Dermis blood vessel endothelial cell (primary cell): Measurements from ENCODE around the gene PLLP. TPM values are rescaled to one million over a fixed set of nuclear protein-coding genes. Genes with fewer than 3 reads are reported as not detected.

Experiments
- DNase-seq: peaks from one replicate; pipeline ENCODE4 v3.0.0; 2010
- total RNA-seq: library from RNA; depleted of rRNA; stranded (reverse); fragments of >200 nt; gene quantifications from 2 replicates; pipeline ENCODE4 v1.2.3, GENCODE V29; 2014

PLLP gene
- total RNA-seq, 1 donor from 2014 or later, result 13.8 TPM

DNA sequence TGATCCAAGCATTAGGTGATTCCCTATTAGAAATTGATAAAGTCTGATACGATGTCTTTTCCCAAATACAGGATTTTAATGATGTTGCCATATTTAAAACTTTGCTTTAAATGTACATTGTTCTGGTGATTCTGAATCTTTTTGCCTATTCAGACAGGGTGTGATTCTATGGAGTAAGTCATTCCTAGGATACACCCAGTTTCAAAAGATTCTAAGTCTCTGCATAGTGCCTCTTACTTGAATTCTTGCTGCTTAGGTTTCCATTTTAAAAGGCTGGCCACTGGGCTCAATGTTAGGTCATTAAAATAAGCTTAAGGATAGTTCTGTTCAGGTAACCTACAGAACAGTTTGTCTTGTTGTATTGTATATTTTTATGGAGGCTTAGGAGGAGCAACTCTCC, 61.4 kb downstream of the PLLP start:
- no peak for DNase-seq

DNA sequence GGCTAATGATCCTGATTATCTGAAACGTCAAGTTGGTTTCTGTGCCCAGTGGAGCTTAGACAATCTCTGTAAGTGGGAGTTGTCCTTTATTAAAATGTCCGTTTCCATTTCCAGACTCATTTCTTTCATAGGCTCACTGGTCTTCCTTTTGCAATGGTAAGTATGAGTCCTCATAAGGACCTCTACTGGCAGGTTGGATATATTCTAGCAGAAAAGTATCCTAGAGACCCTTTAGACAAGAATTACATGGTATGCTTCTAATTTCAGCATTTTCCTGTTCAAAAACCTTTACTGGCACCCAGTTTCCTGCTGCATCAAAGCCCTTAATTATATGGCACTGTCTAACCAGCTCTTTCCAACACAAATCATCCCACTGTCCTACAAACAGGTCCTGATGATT, 67.5 kb downstream of the PLLP start:
- DNase-seq, result no peak

DNA sequence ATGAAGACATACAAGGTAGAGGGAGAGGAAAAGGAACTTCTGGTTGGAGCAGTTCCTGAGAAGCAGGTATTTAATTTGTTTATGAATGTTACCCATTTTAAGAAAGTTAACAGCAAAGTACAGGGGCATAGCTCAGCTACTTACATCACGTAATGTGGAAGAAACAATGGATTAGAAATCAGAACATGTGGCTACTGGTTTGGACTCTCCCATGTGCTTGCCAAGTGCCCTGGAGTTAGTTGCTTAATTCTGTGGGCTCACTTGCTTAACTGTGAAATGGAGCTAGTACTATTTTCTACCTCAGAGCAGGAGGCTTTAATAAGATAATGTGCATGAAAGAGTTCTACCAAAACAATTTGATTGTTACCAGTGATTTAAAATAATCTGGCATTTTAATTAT, 71.0 kb downstream of the PLLP start:
- DNase-seq, result no peak

DNA sequence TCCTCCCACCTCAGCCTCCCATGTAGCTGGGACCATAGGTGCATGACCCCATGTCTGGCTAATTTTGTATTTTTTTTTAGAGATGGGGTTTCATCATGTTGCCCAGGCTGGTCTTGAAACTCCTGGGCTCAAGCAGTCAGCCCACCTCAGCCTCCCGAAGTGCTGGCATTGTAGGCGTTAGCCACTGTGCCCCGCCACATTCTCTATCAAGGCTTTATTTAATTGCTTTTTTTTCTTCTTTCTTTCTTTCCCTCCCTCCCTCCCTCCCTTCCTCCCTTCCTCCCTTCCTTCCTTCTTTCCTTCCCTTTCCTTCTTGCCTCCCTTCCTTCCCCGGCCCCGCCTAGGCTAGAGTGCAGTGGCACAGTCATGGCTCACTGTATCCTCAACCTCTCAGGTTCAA, 74.7 kb downstream of the PLLP start:
- DNase-seq, result no peak

DNA sequence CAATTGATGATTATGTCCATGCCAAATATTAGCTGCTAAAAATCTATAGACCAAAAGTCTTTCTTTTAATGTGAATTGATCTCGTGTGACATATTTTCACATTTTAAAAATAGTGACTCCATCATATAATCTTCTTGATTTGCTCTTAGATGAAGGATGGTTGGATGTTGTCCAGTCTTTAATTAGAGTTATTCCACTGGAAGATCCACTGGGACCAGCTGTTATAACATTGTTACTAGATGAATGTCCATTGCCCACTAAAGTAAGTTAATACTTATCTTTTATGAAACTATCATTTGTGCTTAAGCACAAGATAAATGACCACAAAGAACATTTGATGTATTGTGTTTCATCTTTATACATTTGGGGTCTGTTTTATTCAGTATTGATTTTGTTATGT, 75.5 kb downstream of the PLLP start:
- DNase-seq, result no peak

Other genes starting within 250 kb of the PLLP start
- gene CPNE2, start 192.1 kb downstream of the PLLP start, total RNA-seq, result 73.3 and 92.3 TPM in 2 replicates
- 87.3 and 89.0 TPM in 2 replicates for gene PSME3IP1, start 98.6 kb downstream of the PLLP start, total RNA-seq
- gene RSPRY1, start 98.3 kb downstream of the PLLP start, total RNA-seq, result 50.4 and 58.6 TPM in 2 replicates
- 85.3 and 106 TPM in 2 replicates for gene ARL2BP, start 39.4 kb downstream of the PLLP start, total RNA-seq
- not detected in 2 replicates for gene CCL22, start 74.1 kb upstream of the PLLP start, total RNA-seq
- 3.3 and 31.7 TPM in 2 replicates for gene CX3CL1, start 87.8 kb upstream of the PLLP start, total RNA-seq
- not detected in 2 replicates for gene CCL17, start 120.1 kb upstream of the PLLP start, total RNA-seq
- gene CIAPIN1, start 162.7 kb upstream of the PLLP start, total RNA-seq, result 70.5 and 92.1 TPM in 2 replicates
- 55.1 and 58.7 TPM in 2 replicates for gene COQ9, start 162.8 kb upstream of the PLLP start, total RNA-seq
- 106 and 118 TPM in 2 replicates for gene POLR2C, start 178.0 kb upstream of the PLLP start, total RNA-seq
- gene DOK4, start 201.8 kb upstream of the PLLP start, total RNA-seq, result 21.4 and 21.6 TPM in 2 replicates